HEK293 (cell line): ENCODE results near the gene TCF7.

Experiments
- GFI1B ChIP-seq: fragments of 450-650 bp; formaldehyde crosslinking; IDR thresholded peaks from 2 replicates; pipeline ENCODE4 v1.5.1; 2016; ENCODE audit warnings: missing biosample characterization, missing genetic modification characterization
- HOXD13 ChIP-seq: sonication (generic); formaldehyde crosslinking; IDR thresholded peaks from 2 replicates; pipeline ENCODE4 v1.8.0; 2022; ENCODE audit warnings: missing genetic modification reagents, borderline replicate concordance
- IKZF3 ChIP-seq: fragments of 450-650 bp; IDR thresholded peaks from 2 replicates; pipeline ENCODE4 v1.5.0; 2018; ENCODE audit warnings: missing biosample characterization, mild to moderate bottlenecking, missing genetic modification characterization, moderate library complexity
- KLF17 ChIP-seq: fragments of 450-650 bp; formaldehyde crosslinking; IDR thresholded peaks from 2 replicates; pipeline ENCODE4 v1.5.1; 2016; ENCODE audit warnings: missing biosample characterization, missing genetic modification characterization
- KLF9 ChIP-seq: fragments of 450-650 bp; formaldehyde crosslinking; IDR thresholded peaks from 2 replicates; pipeline ENCODE4 v1.5.1; 2016; ENCODE audit warnings: missing biosample characterization, missing genetic modification characterization, low read depth
- PRDM4 ChIP-seq: fragments of 450-650 bp; formaldehyde crosslinking; IDR thresholded peaks from 2 replicates; pipeline ENCODE4 v1.5.1; 2017; ENCODE audit warnings: missing biosample characterization, missing genetic modification characterization
- PRDM6 ChIP-seq: fragments of 450-650 bp; formaldehyde crosslinking; IDR thresholded peaks from 2 replicates; pipeline ENCODE4 v1.5.1; 2017; ENCODE audit warnings: missing biosample characterization, missing genetic modification characterization
- SALL2 ChIP-seq: fragments of 450-650 bp; formaldehyde crosslinking; IDR thresholded peaks from 2 replicates; pipeline ENCODE4 v1.5.0; 2017; ENCODE audit warnings: missing biosample characterization, mild to moderate bottlenecking, missing genetic modification characterization, borderline replicate concordance
- SCRT1 ChIP-seq: fragments of 450-650 bp; formaldehyde crosslinking; IDR thresholded peaks from 2 replicates; pipeline ENCODE4 v1.5.1; 2016; ENCODE audit warnings: missing biosample characterization, missing genetic modification characterization, borderline replicate concordance
- SCRT2 ChIP-seq: fragments of 450-650 bp; formaldehyde crosslinking; IDR thresholded peaks from 2 replicates; pipeline ENCODE4 v1.5.1; 2016; ENCODE audit warnings: missing biosample characterization, missing genetic modification characterization
- SP7 ChIP-seq: fragments of 450-650 bp; formaldehyde crosslinking; IDR thresholded peaks from 2 replicates; pipeline ENCODE4 v1.5.1; 2016; ENCODE audit warnings: missing biosample characterization, missing genetic modification characterization
- ZBTB20 ChIP-seq: fragments of 450-650 bp; formaldehyde crosslinking; IDR thresholded peaks from 2 replicates; pipeline ENCODE4 v1.5.1; 2016; ENCODE audit warnings: missing biosample characterization, missing genetic modification characterization
- ZFP41 ChIP-seq: fragments of 450-650 bp; formaldehyde crosslinking; IDR thresholded peaks from 2 replicates; pipeline ENCODE4 v1.5.1; 2016; ENCODE audit warnings: missing biosample characterization, missing genetic modification characterization, borderline replicate concordance
- ZNF157 ChIP-seq: fragments of 450-650 bp; formaldehyde crosslinking; IDR thresholded peaks from 2 replicates; pipeline ENCODE4 v1.5.1; 2016; ENCODE audit warnings: missing biosample characterization, missing genetic modification characterization
- ZNF175 ChIP-seq: fragments of 450-650 bp; formaldehyde crosslinking; IDR thresholded peaks from 2 replicates; pipeline ENCODE4 v1.5.1; 2016; ENCODE audit warnings: missing biosample characterization, missing genetic modification characterization
- ZNF239 ChIP-seq: fragments of 450-650 bp; formaldehyde crosslinking; IDR thresholded peaks from 2 replicates; pipeline ENCODE4 v1.5.1; 2016; ENCODE audit warnings: missing biosample characterization, missing genetic modification characterization
- ZNF26 ChIP-seq: fragments of 450-650 bp; formaldehyde crosslinking; IDR thresholded peaks from 2 replicates; pipeline ENCODE4 v1.5.1; 2016; ENCODE audit warnings: missing biosample characterization, missing genetic modification characterization
- ZNF266 ChIP-seq: fragments of 450-650 bp; formaldehyde crosslinking; IDR thresholded peaks from 2 replicates; pipeline ENCODE4 v1.5.1; 2016; ENCODE audit warnings: missing biosample characterization, missing genetic modification characterization, low read depth
- ZNF280D ChIP-seq: fragments of 450-650 bp; formaldehyde crosslinking; IDR thresholded peaks from 2 replicates; pipeline ENCODE4 v1.5.1; 2016; ENCODE audit warnings: missing biosample characterization, missing genetic modification characterization
- ZNF37A ChIP-seq: fragments of 450-650 bp; IDR thresholded peaks from 2 replicates; pipeline ENCODE4 v1.5.1; 2018; ENCODE audit warnings: missing biosample characterization, missing genetic modification characterization
- ZNF398 ChIP-seq: fragments of 450-650 bp; formaldehyde crosslinking; IDR thresholded peaks from 2 replicates; pipeline ENCODE4 v1.5.1; 2017; ENCODE audit warnings: missing biosample characterization, missing genetic modification characterization
- ZNF776 ChIP-seq: fragments of 450-650 bp; formaldehyde crosslinking; IDR thresholded peaks from 2 replicates; pipeline ENCODE4 v1.5.0; 2017; ENCODE audit warnings: missing biosample characterization, missing genetic modification characterization, borderline replicate concordance
- ZSCAN18 ChIP-seq: fragments of 450-650 bp; formaldehyde crosslinking; IDR thresholded peaks from 2 replicates; pipeline ENCODE4 v1.5.1; 2016; ENCODE audit warnings: missing biosample characterization, missing genetic modification characterization
- ZSCAN4 ChIP-seq: fragments of 450-650 bp; formaldehyde crosslinking; IDR thresholded peaks from 2 replicates; pipeline ENCODE4 v1.5.1; 2017; ENCODE audit warnings: missing biosample characterization, missing genetic modification characterization

The TCF7 gene

GRCh38 chr5:134070725-134071613 lies 43.5 kb upstream of the TCF7 start (continued):
- no peak for TF ChIP-seq ZNF26
- TF ChIP-seq SCRT2 (tag by site-specific recombination) = no peak
- TF ChIP-seq ZNF239 = no peak
- no peak for TF ChIP-seq GFI1B (tag by site-specific recombination)
- TF ChIP-seq KLF17 (tag by site-specific recombination) = peak; percentile 92
- TF ChIP-seq SCRT1 (tag by site-specific recombination) = no peak
- no peak for TF ChIP-seq ZBTB20 (tag by site-specific recombination)
- TF ChIP-seq ZSCAN18 (tag by site-specific recombination) = no peak
- TF ChIP-seq ZNF398 (tag by site-specific recombination) = peak; percentile 84
- no peak for TF ChIP-seq ZNF266 (tag by site-specific recombination)
- peak; percentile 75 for TF ChIP-seq SP7
- TF ChIP-seq ZNF37A = no peak
- no peak for TF ChIP-seq ZNF776
- TF ChIP-seq KLF9 = peak; percentile 56
- TF ChIP-seq PRDM6 (tag by site-specific recombination) = no peak
- no peak for TF ChIP-seq ZNF157 (tag by site-specific recombination)
- no peak for TF ChIP-seq ZFP41 (tag by site-specific recombination)
- TF ChIP-seq ZSCAN4 = no peak
- TF ChIP-seq ZNF175 (tag by site-specific recombination) = no peak
- TF ChIP-seq ZNF280D (tag by site-specific recombination) = no peak
- TF ChIP-seq IKZF3 (tag by site-specific recombination) = peak; percentile 47; the same call in 1 of the 2 replicates
- no peak for TF ChIP-seq PRDM4 (tag by site-specific recombination)
- no peak for TF ChIP-seq SALL2 (tag by site-specific recombination)
- no peak for TF ChIP-seq HOXD13 (CRISPR knock-in tag)
